Osteoblast (primary cell): ENCODE measurements around the gene AMN. TPM values are rescaled to one million over a fixed set of nuclear protein-coding genes. Genes with fewer than 3 reads are reported as not detected.

Source experiments
- DNase-seq: peaks from one replicate; pipeline ENCODE4 v3.0.0; 2011; ENCODE audit warnings: low spot score, mixed read lengths; ENCODE audit not compliant: insufficient read length; ENCODE audit errors: missing footprints
- H2AFZ ChIP-seq: 2 replicates; pipeline ENCODE4 v1.6.0; 2011; ENCODE audit warnings: mild to moderate bottlenecking, low read length
- H3K27ac ChIP-seq: 2 replicates; pipeline ENCODE4 v1.5.1; 2011; ENCODE audit warnings: mild to moderate bottlenecking, low read depth, low read length, moderate library complexity
- H3K27me3 ChIP-seq: 2 replicates; pipeline ENCODE4 v1.6.0; 2012; ENCODE audit warnings: mild to moderate bottlenecking, control low read depth, inconsistent platforms, low read length, moderate library complexity; ENCODE audit not compliant: insufficient read depth
- H3K36me3 ChIP-seq: 2 replicates; pipeline ENCODE4 v1.5.1; 2011; ENCODE audit warnings: mild to moderate bottlenecking, low read length, control low read depth, moderate library complexity; ENCODE audit not compliant: insufficient read depth
- H3K4me1 ChIP-seq: 2 replicates; pipeline ENCODE4 v1.5.1; 2011; ENCODE audit warnings: mild to moderate bottlenecking, low read length, control low read depth, moderate library complexity; ENCODE audit not compliant: insufficient read depth
- H3K4me2 ChIP-seq: 2 replicates; pipeline ENCODE4 v1.6.0; 2011; ENCODE audit warnings: mild to moderate bottlenecking, low read length; ENCODE audit not compliant: insufficient read depth
- H3K4me3 ChIP-seq: fragments of 200-600 bp; sonication (generic); 3 replicates; pipeline ENCODE4 v1.5.1; 2012; ENCODE audit warnings: mild to moderate bottlenecking, low read length, inconsistent platforms; ENCODE audit not compliant: insufficient read depth
- H3K79me2 ChIP-seq: 2 replicates; pipeline ENCODE4 v1.6.0; 2012; ENCODE audit warnings: mild to moderate bottlenecking, low read length, control low read depth, inconsistent platforms; ENCODE audit not compliant: insufficient read depth
- H3K9me3 ChIP-seq: 2 replicates; pipeline ENCODE4 v1.5.1; 2011; ENCODE audit warnings: low read depth, low read length, control low read depth
- H4K20me1 ChIP-seq: 2 replicates; pipeline ENCODE4 v1.6.0; 2012; ENCODE audit warnings: mild to moderate bottlenecking, low read length, control low read depth; ENCODE audit not compliant: insufficient read depth
- total RNA-seq: library from RNA; depleted of rRNA; stranded (reverse); fragments of >200 nt; gene quantifications from 2 replicates; pipeline ENCODE4 v1.2.3, GENCODE V29; 2012
- TF ChIP-seq, protein P1 (sequence below): IDR thresholded peaks from 2 replicates; pipeline ENCODE4 v1.5.1; 2011; ENCODE audit warnings: mild to moderate bottlenecking, low read depth, low read length, moderate library complexity; ENCODE audit errors: extremely low read depth

The AMN gene
- total RNA-seq, 1 donor, result under 0.01 TPM

- no peak overlapping the region for H2AFZ ChIP-seq
- DNase-seq, result peak; percentile 69
- H3K9me3 ChIP-seq, result no peaks in the 10 kb centered on the region
Observed at GRCh38 chr14:102878174-102878969, 44.1 kb upstream of the AMN start.

DNA sequence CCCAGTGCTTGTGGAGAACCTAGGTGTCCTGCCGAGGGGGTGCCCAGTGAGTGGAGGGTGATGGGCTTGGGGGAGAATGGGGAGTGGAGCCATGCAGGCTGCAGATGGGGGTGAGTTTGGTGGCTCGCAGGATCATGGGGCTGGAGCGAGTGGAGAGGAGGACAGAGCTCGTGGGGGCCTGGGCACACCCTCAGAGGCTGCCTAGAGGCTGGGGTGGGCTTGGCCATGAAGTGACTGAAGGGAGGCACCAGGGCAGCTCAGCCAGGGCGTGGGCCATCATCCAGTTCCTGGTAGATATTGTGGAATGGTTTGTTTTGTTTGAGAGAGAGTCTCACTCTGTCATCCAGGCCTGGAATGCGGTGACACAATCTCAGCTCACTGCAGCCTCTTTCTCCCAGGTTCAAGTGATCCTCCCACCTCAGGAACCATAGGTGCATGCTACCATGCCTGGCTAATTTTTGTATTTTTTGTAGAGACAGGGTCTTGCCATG lies 43.4 kb upstream of the AMN start:
- TF ChIP-seq, protein P1, sequence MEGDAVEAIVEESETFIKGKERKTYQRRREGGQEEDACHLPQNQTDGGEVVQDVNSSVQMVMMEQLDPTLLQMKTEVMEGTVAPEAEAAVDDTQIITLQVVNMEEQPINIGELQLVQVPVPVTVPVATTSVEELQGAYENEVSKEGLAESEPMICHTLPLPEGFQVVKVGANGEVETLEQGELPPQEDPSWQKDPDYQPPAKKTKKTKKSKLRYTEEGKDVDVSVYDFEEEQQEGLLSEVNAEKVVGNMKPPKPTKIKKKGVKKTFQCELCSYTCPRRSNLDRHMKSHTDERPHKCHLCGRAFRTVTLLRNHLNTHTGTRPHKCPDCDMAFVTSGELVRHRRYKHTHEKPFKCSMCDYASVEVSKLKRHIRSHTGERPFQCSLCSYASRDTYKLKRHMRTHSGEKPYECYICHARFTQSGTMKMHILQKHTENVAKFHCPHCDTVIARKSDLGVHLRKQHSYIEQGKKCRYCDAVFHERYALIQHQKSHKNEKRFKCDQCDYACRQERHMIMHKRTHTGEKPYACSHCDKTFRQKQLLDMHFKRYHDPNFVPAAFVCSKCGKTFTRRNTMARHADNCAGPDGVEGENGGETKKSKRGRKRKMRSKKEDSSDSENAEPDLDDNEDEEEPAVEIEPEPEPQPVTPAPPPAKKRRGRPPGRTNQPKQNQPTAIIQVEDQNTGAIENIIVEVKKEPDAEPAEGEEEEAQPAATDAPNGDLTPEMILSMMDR, result no peak
- Histone ChIP-seq H3K4me3 (no peak overlapping the region), H3K9me3 (no peaks in the 10 kb centered on the region), H4K20me1 (peaks cover 4% of the 10 kb centered on the region), H3K27ac (no peak overlapping the region), H3K27me3 (no peaks in the 10 kb centered on the region), H2AFZ (no peak overlapping the region), H3K4me1 (peaks cover 20% of the 10 kb centered on the region), H3K79me2 (no peaks in the 10 kb centered on the region), H3K36me3 (peaks cover 24% of the 10 kb centered on the region), H3K4me2 (no peak overlapping the region)
- peak; percentile 59 for DNase-seq

More at GRCh38 chr14:102878174-102878969, 44.1 kb upstream of the AMN start:
- Histone ChIP-seq H4K20me1 (peaks cover 4% of the 10 kb centered on the region), H3K4me3 (no peak overlapping the region), H3K36me3 (peaks cover 24% of the 10 kb centered on the region), H3K4me2 (no peak overlapping the region), H3K4me1 (peaks cover 20% of the 10 kb centered on the region), H3K79me2 (no peaks in the 10 kb centered on the region), H3K27me3 (no peaks in the 10 kb centered on the region), H3K27ac (no peak overlapping the region)
- TF ChIP-seq, protein P1, result no peak

GRCh38 chr14:102882226-102882906 lies 40.1 kb upstream of the AMN start:
- H3K4me1 ChIP-seq, result peaks cover 14% of the 10 kb centered on the region
- H3K79me2 ChIP-seq, result no peaks in the 10 kb centered on the region
- TF ChIP-seq, protein P1, result no peak
- peaks cover 4% of the 10 kb centered on the region for H4K20me1 ChIP-seq
- no peak overlapping the region for H2AFZ ChIP-seq
- no peak overlapping the region for H3K4me2 ChIP-seq
- no peak overlapping the region for H3K27ac ChIP-seq
- peaks cover 17% of the 10 kb centered on the region for H3K36me3 ChIP-seq
- no peak overlapping the region for H3K4me3 ChIP-seq
- no peaks in the 10 kb centered on the region for H3K27me3 ChIP-seq
- H3K9me3 ChIP-seq, result no peaks in the 10 kb centered on the region
- DNase-seq, result peak; percentile 10

DNA sequence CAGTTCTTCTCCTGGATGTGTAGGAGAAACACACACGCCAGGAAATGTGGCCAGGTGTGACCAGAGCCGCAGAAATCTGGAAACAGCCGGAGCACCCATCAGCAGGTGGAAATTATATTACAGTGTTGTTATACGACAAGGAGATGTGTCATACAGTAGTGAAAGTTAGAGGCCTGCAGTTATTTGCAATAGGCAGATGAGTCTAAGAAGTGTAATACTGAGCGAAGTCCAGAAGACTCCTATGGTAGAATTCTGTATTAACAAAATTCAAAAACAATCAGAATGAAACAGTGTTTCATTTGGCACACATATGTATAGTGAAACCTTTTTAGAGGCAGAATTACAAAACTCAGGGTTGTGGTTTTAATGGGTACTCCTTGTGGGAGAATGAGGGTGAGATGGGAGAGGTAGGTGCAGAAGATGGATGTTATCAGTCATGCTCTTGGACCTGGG lies 39.3 kb upstream of the AMN start:
- no peak overlapping the region for H3K27ac ChIP-seq
- H3K4me1 ChIP-seq, result peaks cover 12% of the 10 kb centered on the region
- H3K79me2 ChIP-seq, result no peaks in the 10 kb centered on the region
- peaks cover 4% of the 10 kb centered on the region for H4K20me1 ChIP-seq
- no peaks in the 10 kb centered on the region for H3K9me3 ChIP-seq
- H3K36me3 ChIP-seq, result peaks cover 17% of the 10 kb centered on the region
- DNase-seq, result peak; percentile 23
- no peak overlapping the region for H3K4me2 ChIP-seq
- TF ChIP-seq, protein P1, result no peak
- no peak overlapping the region for H3K4me3 ChIP-seq
- H2AFZ ChIP-seq, result no peak overlapping the region
- no peaks in the 10 kb centered on the region for H3K27me3 ChIP-seq
